Measurements from ENCODE around the gene TNFRSF11A.

The TNFRSF11A gene

DNA sequence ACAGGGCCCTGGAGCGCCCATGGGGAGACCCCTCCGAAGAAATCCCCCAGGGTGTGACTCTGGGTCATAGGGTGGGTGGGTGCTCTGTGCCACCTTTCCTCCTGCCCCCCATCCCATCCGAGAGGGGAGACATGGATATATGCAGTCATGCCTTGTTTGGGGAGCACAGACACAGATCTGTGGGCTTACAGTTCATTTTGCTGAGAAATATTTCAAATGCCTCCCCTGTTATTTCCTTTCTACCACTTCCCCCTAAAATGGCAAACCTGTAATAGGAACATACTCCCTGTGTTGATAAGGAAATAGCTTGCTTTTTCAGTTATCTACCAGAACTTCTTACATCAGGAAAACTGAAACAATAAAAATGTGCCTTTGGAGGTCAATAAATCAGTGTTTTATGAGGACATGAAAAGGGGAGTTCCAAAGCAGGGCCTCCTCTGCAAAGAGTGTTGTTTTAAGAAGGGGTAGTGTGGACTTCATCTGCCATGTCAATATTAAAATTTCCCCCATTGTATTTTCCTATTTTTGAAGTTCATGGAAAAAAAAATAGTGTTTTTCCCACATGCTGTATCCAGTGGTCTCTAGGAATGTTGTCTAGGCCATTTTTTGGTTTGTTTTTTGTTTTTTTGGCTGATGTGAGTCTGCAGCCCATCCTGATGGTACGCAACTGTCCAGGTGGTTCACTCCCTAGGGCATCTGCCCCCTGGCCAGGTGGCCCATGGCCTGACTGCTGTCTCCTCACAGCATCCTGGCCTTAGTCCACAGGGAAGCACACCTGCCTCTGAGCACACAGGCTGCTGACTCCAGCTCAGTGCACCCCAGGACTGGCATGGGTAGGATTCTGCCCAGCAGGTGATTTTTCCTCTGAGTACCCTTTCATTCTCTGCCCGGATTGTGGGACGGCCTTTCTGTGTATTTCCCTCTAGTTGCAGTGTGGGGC is 3.7 kb downstream of the TNFRSF11A start:
- TF ChIP-seq, protein P1, sequence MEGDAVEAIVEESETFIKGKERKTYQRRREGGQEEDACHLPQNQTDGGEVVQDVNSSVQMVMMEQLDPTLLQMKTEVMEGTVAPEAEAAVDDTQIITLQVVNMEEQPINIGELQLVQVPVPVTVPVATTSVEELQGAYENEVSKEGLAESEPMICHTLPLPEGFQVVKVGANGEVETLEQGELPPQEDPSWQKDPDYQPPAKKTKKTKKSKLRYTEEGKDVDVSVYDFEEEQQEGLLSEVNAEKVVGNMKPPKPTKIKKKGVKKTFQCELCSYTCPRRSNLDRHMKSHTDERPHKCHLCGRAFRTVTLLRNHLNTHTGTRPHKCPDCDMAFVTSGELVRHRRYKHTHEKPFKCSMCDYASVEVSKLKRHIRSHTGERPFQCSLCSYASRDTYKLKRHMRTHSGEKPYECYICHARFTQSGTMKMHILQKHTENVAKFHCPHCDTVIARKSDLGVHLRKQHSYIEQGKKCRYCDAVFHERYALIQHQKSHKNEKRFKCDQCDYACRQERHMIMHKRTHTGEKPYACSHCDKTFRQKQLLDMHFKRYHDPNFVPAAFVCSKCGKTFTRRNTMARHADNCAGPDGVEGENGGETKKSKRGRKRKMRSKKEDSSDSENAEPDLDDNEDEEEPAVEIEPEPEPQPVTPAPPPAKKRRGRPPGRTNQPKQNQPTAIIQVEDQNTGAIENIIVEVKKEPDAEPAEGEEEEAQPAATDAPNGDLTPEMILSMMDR (conservative IDR thresholded peaks at IDR 0.05; ENCODE audit: low read depth) = no peak
- ChIA-PET CTCF (interaction anchor here (0.5 kb wide), 1 partner anchor 258 kb away, joined by 3 read pairs; no protein-coding TSS in a partner anchor), POLR2A (ENCODE audit: low non-redundant PET) (no interaction called here)
- no peak overlapping the region for H3K27ac ChIP-seq
- DNase-seq (ENCODE audit: low spot score) = no peak

DNA sequence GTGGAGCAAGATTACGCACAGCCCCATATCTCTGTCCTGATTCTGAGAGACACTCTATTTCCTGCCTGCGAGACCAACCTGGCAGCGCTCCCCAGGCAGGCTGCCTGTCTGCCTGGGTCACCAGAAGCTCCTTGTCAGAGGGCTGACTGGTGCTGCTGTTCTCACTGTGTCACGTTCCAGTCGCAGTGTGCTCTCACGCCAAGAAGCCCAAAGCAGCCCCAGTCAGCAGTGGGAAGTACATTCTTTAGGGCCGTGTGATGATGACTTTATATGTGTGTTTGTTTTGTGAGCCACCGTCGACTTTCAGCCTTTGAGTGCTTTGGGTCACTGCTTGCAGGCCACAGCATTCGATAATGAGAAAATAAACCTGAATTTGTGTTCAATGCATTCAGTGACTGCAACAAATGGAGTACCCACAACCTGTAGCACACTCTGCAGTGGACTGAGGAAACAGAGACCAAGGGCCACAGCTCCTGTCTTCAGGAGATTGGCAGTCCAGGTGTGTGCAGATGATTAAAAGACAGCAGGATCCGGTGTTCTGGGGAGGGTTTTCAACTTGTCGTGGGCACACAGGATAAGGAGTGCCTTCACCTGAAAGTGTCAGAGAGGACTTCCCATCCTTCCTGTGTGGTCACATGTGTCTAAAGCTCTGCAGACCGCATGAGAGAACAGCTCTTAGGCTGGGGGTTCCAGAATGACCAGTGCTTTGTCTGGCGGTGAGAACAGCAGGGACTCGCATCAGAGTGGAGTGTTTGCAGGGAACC is 4.8 kb downstream of the TNFRSF11A start:
- ChIA-PET POLR2A (ENCODE audit: low non-redundant PET) (no interaction called here), CTCF (no interaction called here)
- no peak for DNase-seq (ENCODE audit: low spot score)

DNA sequence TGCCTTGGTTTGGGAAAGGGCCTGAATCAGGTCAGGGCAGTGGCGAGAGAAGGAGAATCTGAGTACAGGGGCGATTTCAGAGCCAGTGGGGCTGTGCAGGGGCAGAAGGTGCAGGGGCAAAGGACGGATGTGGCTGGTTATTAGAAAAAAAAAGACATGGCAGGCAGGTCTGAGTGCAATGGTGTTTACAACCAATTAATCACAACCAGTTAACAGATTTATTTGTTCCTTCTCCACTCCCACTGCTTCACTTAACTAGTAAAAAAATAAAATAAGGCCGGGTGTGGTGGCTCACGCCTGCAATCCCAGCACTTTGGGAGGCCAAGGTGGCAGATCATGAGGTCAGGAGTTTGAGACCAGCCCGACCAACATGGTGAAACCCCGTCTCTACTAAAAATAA is 5.5 kb downstream of the TNFRSF11A start:
- DNase-seq (ENCODE audit: low spot score) = no peak
- ChIA-PET CTCF (interaction anchor here (0.6 kb wide), 1 partner anchor 78 kb away, joined by 3 read pairs; no protein-coding TSS in a partner anchor), POLR2A (ENCODE audit: low non-redundant PET) (no interaction called here)
- no peak overlapping the region for H3K27ac ChIP-seq
- TF ChIP-seq, protein P1 (conservative IDR thresholded peaks at IDR 0.05; ENCODE audit: low read depth) = no peak

More for the DNA sequence above, 4.8 kb downstream of the TNFRSF11A start:
- H3K27ac ChIP-seq = no peak overlapping the region
- TF ChIP-seq, protein P1 (conservative IDR thresholded peaks at IDR 0.05; ENCODE audit: low read depth) = no peak

DNA sequence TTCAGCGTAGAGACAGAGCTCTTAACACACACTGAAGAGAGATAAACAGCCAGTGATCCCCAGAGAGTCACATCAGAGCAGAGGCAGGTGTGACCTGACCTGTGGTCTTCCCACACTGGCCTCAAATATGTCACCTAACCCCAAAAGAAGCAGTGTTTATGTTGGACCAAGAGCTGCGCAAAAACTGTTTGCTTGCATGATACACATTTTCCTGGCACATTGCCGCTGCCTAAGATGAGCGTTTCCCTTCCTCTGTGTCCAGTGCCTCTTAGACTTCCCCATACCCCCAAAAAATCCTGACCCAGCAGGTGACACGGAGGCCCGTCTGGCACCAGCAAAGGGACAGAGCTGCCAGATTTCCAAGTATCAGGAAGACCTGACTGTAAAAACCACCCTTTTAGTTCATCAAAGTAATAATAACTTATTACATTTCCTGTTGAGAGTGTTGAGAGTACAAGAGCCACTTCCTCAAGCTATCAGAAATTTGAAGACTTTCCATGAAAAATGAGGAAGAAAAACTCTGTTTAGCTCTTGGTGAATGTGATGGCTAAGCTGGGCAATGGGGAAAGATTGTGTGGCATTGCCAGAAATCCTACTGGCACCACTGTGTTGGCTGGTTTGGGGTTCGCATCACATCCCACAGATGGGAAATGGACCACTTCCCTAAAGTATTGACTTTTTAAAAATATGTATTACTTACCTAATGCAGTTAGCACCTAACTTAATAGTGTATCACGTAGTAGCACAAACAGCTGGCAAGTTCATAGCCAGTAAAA is 6.7 kb downstream of the TNFRSF11A start:
- no peak for DNase-seq (ENCODE audit: low spot score)
- CTCF ChIA-PET = no interaction called here
- TF ChIP-seq, protein P1 (conservative IDR thresholded peaks at IDR 0.05; ENCODE audit: low read depth) = no peak
- POLR2A ChIA-PET (ENCODE audit: low non-redundant PET) = no interaction called here
- no peak overlapping the region for H3K27ac ChIP-seq

DNA sequence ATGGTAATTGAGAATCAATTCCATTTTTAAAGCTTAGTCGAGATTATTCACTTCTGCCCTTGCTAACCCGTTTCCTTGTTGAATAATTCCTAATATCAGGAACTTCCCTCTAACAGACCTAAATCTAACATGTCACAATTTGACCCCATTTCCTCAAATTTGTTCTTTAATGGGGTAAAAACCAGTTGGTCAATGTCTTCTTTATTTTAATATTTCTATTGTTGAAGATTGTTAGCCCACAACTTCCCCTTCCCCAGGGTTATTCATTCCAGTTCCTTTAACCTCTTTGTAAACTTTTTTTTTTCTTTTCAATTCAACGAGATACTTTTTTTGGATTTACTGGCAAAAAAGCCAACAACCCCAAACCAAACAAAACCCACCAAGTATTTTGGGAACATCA is 7.3 kb downstream of the TNFRSF11A start:
- CTCF ChIA-PET = no interaction called here
- DNase-seq (ENCODE audit: low spot score) = no peak
- TF ChIP-seq, protein P1 (conservative IDR thresholded peaks at IDR 0.05; ENCODE audit: low read depth) = no peak
- no peak overlapping the region for H3K27ac ChIP-seq
- POLR2A ChIA-PET (ENCODE audit: low non-redundant PET) = no interaction called here

All from RWPE1 (cell line).